ENCODE measurements around the gene MC1R. TPM values are rescaled to one million over a fixed set of nuclear protein-coding genes. Genes with fewer than 3 reads are reported as not detected.
A peak's percentile ranks its signal among the peaks of the same experiment; 100 is the strongest.

The MC1R gene
- total and polyA plus RNA-seq, 4 experiments from 2014 or later: 0.22 to 13.5 (median 12.6) TPM; not detected in 1

DNA sequence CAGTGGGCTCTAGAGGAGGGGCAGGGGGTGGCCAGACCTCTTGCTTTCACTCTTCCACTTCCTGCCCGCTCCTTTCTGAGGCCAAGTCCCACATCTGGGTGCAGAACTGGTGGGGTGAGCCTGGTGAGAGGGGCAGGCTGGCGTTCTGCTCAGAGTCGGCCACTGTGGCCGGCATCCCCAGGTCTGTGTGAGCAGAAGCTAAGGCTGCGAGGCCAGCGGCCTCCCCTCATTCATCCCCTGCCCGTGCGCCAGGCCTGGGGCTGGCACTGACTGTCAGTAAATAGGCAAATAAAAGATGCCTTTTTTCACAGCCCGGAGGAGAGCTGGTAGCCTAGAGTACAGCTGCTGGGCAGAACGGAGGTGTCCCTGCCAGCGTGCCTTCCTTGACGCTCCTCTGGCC, 31.1 kb downstream of the MC1R start:
- intact Hi-C loops (cut with micrococcal nuclease): no loop called here
- Histone ChIP-seq H3K4me1 (ENCODE audit: insufficient read depth, low read length) (peaks cover 16% of the 10 kb centered on the region), H3K36me3 (ENCODE audit: insufficient read depth, low read length) (no peaks in the 10 kb centered on the region), H3K27ac (ENCODE audit: low read depth, low read length) (no peak overlapping the region), H3K9me3 (ENCODE audit: control insufficient read depth in 1 of 2, low read length in 2 of 2) (no peaks in the 10 kb centered on the region), H3K4me3 (ENCODE audit: low read length in 2 of 2) (no peak overlapping the region), H3K27me3 (ENCODE audit: insufficient read depth, low read length) (peaks cover 5% of the 10 kb centered on the region)
- Mint-ChIP-seq H3K4me1 (peaks cover 3 to 21% (median 15%) of the 10 kb centered on the region in 4 donors), H3K27ac (peak overlapping the region in 6 of 7 donors; percentile 8 to 79 (median 52)), H3K4me3 (peak overlapping the region; percentile 74 to 85 (median 80)), H3K27me3 (peaks cover 4 to 11% of the 10 kb centered on the region in 2 donors), H3K9me3 (no peaks in the 10 kb centered on the region), H3K36me3 (peaks cover 0 to 3% of the 10 kb centered on the region in 2 donors)
- no peak for DNase-seq
- ChIA-PET CTCF (ENCODE audit: partially characterized antibody) (interaction anchor here (0.9 kb wide), 1 partner anchor 74 kb away, joined by 3 read pairs; no protein-coding TSS in a partner anchor), POLR2A (ENCODE audit: partially characterized antibody) (interaction anchor here (1.9 kb wide), 1 partner anchor 76 kb away, joined by 5 read pairs; the partner anchor contains the start of gene TCF25)

DNA sequence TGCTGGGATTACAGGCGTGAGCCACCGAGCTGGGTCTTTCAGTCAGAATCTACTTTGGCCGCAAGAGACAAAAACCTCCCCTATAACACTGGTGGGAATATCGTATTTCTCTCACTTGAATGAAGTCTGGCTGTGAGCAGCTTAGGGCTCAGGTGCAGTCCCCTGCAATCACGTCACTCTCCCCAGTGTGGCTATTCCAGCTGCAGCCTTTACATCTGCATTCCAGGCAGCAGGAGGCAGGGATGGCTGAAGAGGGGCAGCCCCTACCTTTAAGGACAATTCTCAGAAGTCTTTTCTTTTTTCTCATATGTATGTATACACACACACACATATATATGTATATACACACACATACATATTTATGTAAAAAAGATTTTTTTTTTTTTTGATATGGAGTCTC, 32.8 kb downstream of the MC1R start:
- no peak overlapping the region for H3K27ac ChIP-seq (ENCODE audit: low read depth, low read length)
- H3K4me3 ChIP-seq (ENCODE audit: low read length in 2 of 2): no peak overlapping the region
- Mint-ChIP-seq H3K4me1 (peaks cover 2 to 21% (median 15%) of the 10 kb centered on the region in 4 donors), H3K9me3 (no peaks in the 10 kb centered on the region), H3K27ac (no peak overlapping the region), H3K27me3 (peaks cover 0 to 1% of the 10 kb centered on the region in 2 donors), H3K36me3 (peaks cover 0 to 6% of the 10 kb centered on the region in 2 donors), H3K4me3 (peak overlapping the region in 4 of 8 donors; percentile 59 to 71 (median 62))
- no peak for DNase-seq
- POLR2A ChIA-PET (ENCODE audit: partially characterized antibody): interaction anchor here (1.1 to 1.9 kb wide), 2 partner anchors 18 to 78 kb away, joined by 3 to 5 read pairs; partner anchors contain the start of gene TCF25
- CTCF ChIA-PET (ENCODE audit: partially characterized antibody): interaction anchor here (1.6 kb wide), 1 partner anchor 19 kb away, joined by 4 read pairs; no protein-coding TSS in a partner anchor
- peaks cover 16% of the 10 kb centered on the region for H3K4me1 ChIP-seq (ENCODE audit: insufficient read depth, low read length)
- H3K27me3 ChIP-seq (ENCODE audit: insufficient read depth, low read length): peaks cover 1% of the 10 kb centered on the region
- H3K36me3 ChIP-seq (ENCODE audit: insufficient read depth, low read length): no peaks in the 10 kb centered on the region
- intact Hi-C loops (cut with micrococcal nuclease): no loop called here
- H3K9me3 ChIP-seq (ENCODE audit: control insufficient read depth in 1 of 2, low read length in 2 of 2): no peaks in the 10 kb centered on the region

DNA sequence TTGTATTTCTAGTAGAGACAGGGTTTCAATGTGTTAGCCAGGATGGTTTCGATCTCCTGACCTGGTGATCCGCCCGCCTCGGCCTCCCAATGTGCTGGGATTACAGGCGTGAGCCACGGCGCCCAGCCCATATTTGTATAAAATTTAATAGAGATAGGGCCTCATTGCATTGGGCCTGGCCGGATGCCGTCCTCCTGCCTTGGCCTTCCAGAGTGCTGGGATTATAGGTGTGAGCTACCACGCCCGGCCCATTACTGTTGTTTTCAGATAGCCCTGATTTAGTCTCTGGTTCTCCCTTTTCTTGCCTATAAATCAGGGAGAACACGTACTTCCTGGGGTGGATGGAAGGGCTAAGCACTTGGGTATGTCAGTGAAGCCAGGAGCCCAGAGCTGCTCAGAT, 33.4 kb downstream of the MC1R start:
- Mint-ChIP-seq H3K27me3 (peaks cover 0 to 1% of the 10 kb centered on the region in 2 donors), H3K4me3 (no peak overlapping the region), H3K4me1 (peaks cover 2 to 21% (median 15%) of the 10 kb centered on the region in 4 donors), H3K36me3 (peaks cover 0 to 8% of the 10 kb centered on the region in 2 donors), H3K9me3 (no peaks in the 10 kb centered on the region), H3K27ac (no peak overlapping the region)
- DNase-seq: no peak
- H3K4me3 ChIP-seq (ENCODE audit: low read length in 2 of 2): no peak overlapping the region
- CTCF ChIA-PET (ENCODE audit: partially characterized antibody): interaction anchor here (1.6 kb wide), 1 partner anchor 18 kb away, joined by 4 read pairs; no protein-coding TSS in a partner anchor
- no peaks in the 10 kb centered on the region for H3K27me3 ChIP-seq (ENCODE audit: insufficient read depth, low read length)
- POLR2A ChIA-PET (ENCODE audit: partially characterized antibody): no interaction called here
- peaks cover 16% of the 10 kb centered on the region for H3K4me1 ChIP-seq (ENCODE audit: insufficient read depth, low read length)
- intact Hi-C loops (cut with micrococcal nuclease): no loop called here
- H3K9me3 ChIP-seq (ENCODE audit: control insufficient read depth in 1 of 2, low read length in 2 of 2): no peaks in the 10 kb centered on the region
- no peaks in the 10 kb centered on the region for H3K36me3 ChIP-seq (ENCODE audit: insufficient read depth, low read length)
- no peak overlapping the region for H3K27ac ChIP-seq (ENCODE audit: low read depth, low read length)

DNA sequence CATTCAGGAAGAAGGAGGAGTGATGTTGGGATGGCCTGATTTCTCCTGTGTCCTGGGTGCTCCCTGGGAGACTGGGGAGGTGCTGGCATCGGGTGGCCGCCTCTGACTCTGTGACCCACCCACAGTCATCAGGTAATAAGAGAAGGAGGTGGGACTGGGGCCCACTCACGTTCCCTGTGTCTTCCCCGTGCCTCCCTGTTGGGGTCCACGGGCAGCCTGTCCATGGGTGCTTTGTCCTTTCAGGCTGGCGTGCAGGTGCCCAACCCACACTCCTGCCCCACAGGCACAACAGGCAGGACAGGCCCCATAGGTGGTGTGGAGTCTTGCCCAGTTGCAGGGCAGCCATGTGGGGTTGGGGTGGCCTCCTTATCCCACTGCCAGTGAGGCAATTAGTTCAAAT, 33.9 kb downstream of the MC1R start:
- Histone ChIP-seq H3K4me1 (ENCODE audit: insufficient read depth, low read length) (peaks cover 14% of the 10 kb centered on the region), H3K27me3 (ENCODE audit: insufficient read depth, low read length) (no peaks in the 10 kb centered on the region), H3K4me3 (ENCODE audit: low read length in 2 of 2) (no peak overlapping the region), H3K9me3 (ENCODE audit: control insufficient read depth in 1 of 2, low read length in 2 of 2) (no peaks in the 10 kb centered on the region), H3K36me3 (ENCODE audit: insufficient read depth, low read length) (no peaks in the 10 kb centered on the region), H3K27ac (ENCODE audit: low read depth, low read length) (no peak overlapping the region)
- Mint-ChIP-seq H3K4me3 (no peak overlapping the region), H3K27ac (no peak overlapping the region), H3K36me3 (peaks cover 0 to 9% of the 10 kb centered on the region in 2 donors), H3K4me1 (peaks cover 2 to 21% (median 12%) of the 10 kb centered on the region in 4 donors), H3K27me3 (no peaks in the 10 kb centered on the region), H3K9me3 (no peaks in the 10 kb centered on the region)
- ChIA-PET CTCF (ENCODE audit: partially characterized antibody) (interaction anchor here (1.6 kb wide), 1 partner anchor 18 kb away, joined by 4 read pairs; no protein-coding TSS in a partner anchor), POLR2A (ENCODE audit: partially characterized antibody) (no interaction called here)
- intact Hi-C loops (cut with micrococcal nuclease): no loop called here
- DNase-seq: no peak

DNA sequence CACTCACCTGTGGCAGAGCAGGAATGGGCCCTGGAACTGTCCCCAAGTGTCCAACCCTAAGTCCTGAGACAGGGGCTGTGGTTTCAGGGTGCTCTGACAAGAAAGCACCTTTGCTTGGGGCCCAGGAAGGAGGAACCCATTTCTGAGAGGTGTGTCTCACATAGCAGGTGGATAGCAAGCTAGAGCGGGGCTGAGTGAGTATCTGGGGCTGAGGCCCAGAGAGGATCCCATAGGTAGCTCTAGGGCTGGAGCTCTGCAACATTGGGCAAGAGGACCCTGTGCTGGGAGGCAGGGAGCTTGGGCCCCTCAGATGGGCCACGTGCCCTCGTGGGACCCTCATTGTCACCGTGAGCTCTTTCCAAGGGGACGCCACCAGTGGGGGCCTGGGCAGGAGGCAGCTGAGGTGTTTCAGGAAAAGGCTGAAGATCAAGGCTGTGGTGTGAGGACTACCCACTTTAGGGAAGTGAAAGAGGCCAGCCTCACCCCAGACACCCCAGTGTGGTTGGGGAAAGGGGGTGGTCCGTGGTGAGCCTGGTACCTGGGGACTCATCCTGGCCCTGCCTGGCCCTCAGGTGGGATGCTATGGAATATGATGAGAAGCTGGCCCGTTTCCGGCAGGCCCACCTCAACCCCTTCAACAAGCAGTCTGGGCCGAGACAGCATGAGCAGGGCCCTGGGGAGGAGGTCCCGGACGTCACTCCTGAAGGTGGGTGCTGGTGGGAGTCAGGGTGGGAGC, 35.2 kb downstream of the MC1R start:
- no peaks in the 10 kb centered on the region for H3K9me3 ChIP-seq (ENCODE audit: control insufficient read depth in 1 of 2, low read length in 2 of 2)
- CTCF ChIA-PET (ENCODE audit: partially characterized antibody): no interaction called here
- H3K27me3 ChIP-seq (ENCODE audit: insufficient read depth, low read length): no peaks in the 10 kb centered on the region
- no peaks in the 10 kb centered on the region for H3K27me3 Mint-ChIP-seq
- H3K27ac Mint-ChIP-seq: peak overlapping the region in 1 of 7 donors; percentile 19
- H3K27ac ChIP-seq (ENCODE audit: low read depth, low read length): no peak overlapping the region
- H3K36me3 ChIP-seq (ENCODE audit: insufficient read depth, low read length): no peaks in the 10 kb centered on the region
- H3K4me3 ChIP-seq (ENCODE audit: low read length in 2 of 2): no peak overlapping the region
- peaks cover 8 to 15% of the 10 kb centered on the region in 2 donors for H3K36me3 Mint-ChIP-seq
- intact Hi-C loops (cut with micrococcal nuclease): no loop called here
- no peak for DNase-seq
- peaks cover 9% of the 10 kb centered on the region for H3K4me1 ChIP-seq (ENCODE audit: insufficient read depth, low read length)
- H3K4me1 Mint-ChIP-seq: peaks cover 2 to 13% (median 10%) of the 10 kb centered on the region in 4 donors
- H3K4me3 Mint-ChIP-seq: no peak overlapping the region
- H3K9me3 Mint-ChIP-seq: no peaks in the 10 kb centered on the region
- POLR2A ChIA-PET (ENCODE audit: partially characterized antibody): no interaction called here

DNA sequence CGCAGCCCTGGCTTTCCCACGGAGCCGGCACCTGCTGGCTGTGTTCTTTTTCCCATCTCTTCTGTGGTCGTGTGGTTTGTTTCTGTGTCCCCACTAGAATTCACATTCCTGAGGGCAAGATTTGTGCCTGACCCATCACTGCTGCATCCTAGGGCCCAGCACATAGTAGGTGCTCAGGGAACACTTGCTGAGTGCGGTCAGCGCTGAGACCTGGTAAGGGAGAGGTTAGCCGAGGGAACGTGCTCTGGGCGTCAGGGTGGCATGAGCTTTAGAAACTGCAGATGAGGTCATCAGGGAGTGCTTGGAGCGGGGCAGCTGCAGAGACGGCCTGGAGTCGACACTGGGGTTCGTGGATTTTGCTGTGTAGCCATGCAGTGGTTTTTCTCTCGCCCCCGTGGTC, 35.8 kb downstream of the MC1R start:
- Mint-ChIP-seq H3K9me3 (no peaks in the 10 kb centered on the region), H3K4me3 (no peak overlapping the region), H3K4me1 (peaks cover 3 to 13% (median 9%) of the 10 kb centered on the region in 4 donors), H3K27ac (peak overlapping the region in 2 of 7 donors; percentile 4 to 22), H3K36me3 (peaks cover 9 to 19% of the 10 kb centered on the region in 2 donors), H3K27me3 (no peaks in the 10 kb centered on the region)
- H3K36me3 ChIP-seq (ENCODE audit: insufficient read depth, low read length): no peaks in the 10 kb centered on the region
- intact Hi-C loops (cut with micrococcal nuclease): no loop called here
- ChIA-PET POLR2A (ENCODE audit: partially characterized antibody) (no interaction called here), CTCF (ENCODE audit: partially characterized antibody) (no interaction called here)
- DNase-seq: no peak
- peaks cover 5% of the 10 kb centered on the region for H3K4me1 ChIP-seq (ENCODE audit: insufficient read depth, low read length)
- no peak overlapping the region for H3K27ac ChIP-seq (ENCODE audit: low read depth, low read length)
- H3K27me3 ChIP-seq (ENCODE audit: insufficient read depth, low read length): no peaks in the 10 kb centered on the region
- no peak overlapping the region for H3K4me3 ChIP-seq (ENCODE audit: low read length in 2 of 2)
- H3K9me3 ChIP-seq (ENCODE audit: control insufficient read depth in 1 of 2, low read length in 2 of 2): no peaks in the 10 kb centered on the region

DNA sequence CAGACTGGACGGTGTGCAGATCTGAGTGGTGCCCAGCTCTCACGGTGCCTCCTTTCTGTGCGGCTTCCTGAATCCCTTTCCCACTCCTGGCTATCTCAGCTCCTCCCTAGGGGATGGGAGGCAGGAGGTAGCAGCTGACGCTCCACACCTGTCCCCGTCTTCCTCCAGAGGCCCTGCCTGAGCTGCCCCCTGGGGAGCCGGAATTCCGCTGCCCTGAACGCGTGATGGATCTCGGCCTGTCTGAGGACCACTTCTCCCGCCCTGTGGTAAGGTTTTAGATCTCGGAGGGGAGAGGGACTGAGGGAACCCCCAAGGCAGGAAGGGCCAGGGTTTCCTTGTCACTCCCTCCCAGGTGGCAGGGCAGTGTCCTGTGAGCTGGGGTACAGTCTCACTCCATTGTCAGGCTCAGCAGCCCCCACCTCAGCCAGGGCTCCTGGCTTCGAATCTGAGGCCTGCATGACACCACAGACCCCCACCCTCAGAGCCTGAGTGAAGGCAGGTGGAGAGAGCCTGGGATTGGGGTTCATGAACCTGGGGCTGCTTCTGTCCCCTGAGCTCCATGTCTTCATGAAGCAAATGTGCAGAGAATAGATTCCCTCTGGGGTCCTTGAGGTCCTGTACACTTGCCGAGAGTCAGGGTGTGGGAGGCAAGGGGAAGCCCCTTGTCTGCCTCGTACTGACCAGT, 36.5 kb downstream of the MC1R start:
- H3K4me1 Mint-ChIP-seq: peaks cover 1 to 7% (median 2%) of the 10 kb centered on the region in 4 donors
- no peaks in the 10 kb centered on the region for H3K4me1 ChIP-seq (ENCODE audit: insufficient read depth, low read length)
- no peaks in the 10 kb centered on the region for H3K36me3 ChIP-seq (ENCODE audit: insufficient read depth, low read length)
- DNase-seq: no peak
- no peak overlapping the region for H3K27ac Mint-ChIP-seq
- ChIA-PET POLR2A (ENCODE audit: partially characterized antibody) (no interaction called here), CTCF (ENCODE audit: partially characterized antibody) (no interaction called here)
- H3K36me3 Mint-ChIP-seq: peaks cover 9 to 26% of the 10 kb centered on the region in 2 donors
- intact Hi-C loops (cut with micrococcal nuclease): no loop called here
- H3K9me3 ChIP-seq (ENCODE audit: control insufficient read depth in 1 of 2, low read length in 2 of 2): no peaks in the 10 kb centered on the region
- H3K27me3 ChIP-seq (ENCODE audit: insufficient read depth, low read length): no peaks in the 10 kb centered on the region
- H3K27me3 Mint-ChIP-seq: no peaks in the 10 kb centered on the region
- H3K4me3 ChIP-seq (ENCODE audit: low read length in 2 of 2): no peak overlapping the region
- no peaks in the 10 kb centered on the region for H3K9me3 Mint-ChIP-seq
- no peak overlapping the region for H3K27ac ChIP-seq (ENCODE audit: low read depth, low read length)
- H3K4me3 Mint-ChIP-seq: no peak overlapping the region

Data from CD4-positive, alpha-beta memory T cell (primary cell).